Muscle of leg (tissue), 11 donors: Measurements from ENCODE around the gene SLC22A23. TPM values are rescaled to one million over a fixed set of nuclear protein-coding genes. Genes with fewer than 3 reads are reported as not detected.
A peak's percentile ranks its signal among the peaks of the same experiment; 100 is the strongest.

Experiments used
- DNase-seq: peaks from one replicate; pipeline ENCODE4 v3.0.0; 2013
- H3K27ac ChIP-seq: one replicate; pipeline ENCODE4 v1.5.1; 2013; ENCODE audit warnings: mild to moderate bottlenecking, low read length, control low read depth
- H3K27me3 ChIP-seq: one replicate; pipeline ENCODE4 v1.6.1; 2013; ENCODE audit warnings: low read length; ENCODE audit not compliant: control insufficient read depth, insufficient read depth
- H3K36me3 ChIP-seq: one replicate; pipeline ENCODE4 v1.6.1; 2013; ENCODE audit warnings: low read length; ENCODE audit not compliant: control insufficient read depth, insufficient read depth
- H3K4me1 ChIP-seq: one replicate; pipeline ENCODE4 v1.6.1; 2013; ENCODE audit warnings: low read length; ENCODE audit not compliant: control insufficient read depth, insufficient read depth
- H3K4me3 ChIP-seq: one replicate; pipeline ENCODE4 v1.5.1; 2013; ENCODE audit warnings: low read length, control low read depth
- H3K9me3 ChIP-seq: replicated peaks from 2 replicates; pipeline ENCODE4 v1.6.1; 2013; ENCODE audit warnings: low read depth, low read length; ENCODE audit not compliant: control insufficient read depth
- WGBS: methylation state at CpG from one replicate; pipeline ENCODE4 v1.1.5; 2013; ENCODE audit warnings: missing lambda C conversion rate; ENCODE audit not compliant: insufficient coverage; 5-methylcytosine and 5-hydroxymethylcytosine counted together
- polyA plus RNA-seq, 8 donors: library from polyadenylated mRNA; unstranded; fragments of 120-200 nt; gene quantifications; one replicate each; pipeline versions ENCODE4 v1.2.1 to v1.2.3, GENCODE V29; 2013; ENCODE audit warnings: inconsistent platforms in 1 of 8, low replicate concordance in 1 of 8; ENCODE audit not compliant: insufficient read length in 8 of 8, insufficient read depth in 1 of 8
- total RNA-seq: library from RNA; stranded (reverse); fragments of 120-200 nt; gene quantifications from one replicate; pipeline ENCODE4 v1.2.4, GENCODE V29; 2013

The SLC22A23 gene
- total and polyA plus RNA-seq, 9 donors: 1.1 to 6.2 (median 2.7) TPM

DNA sequence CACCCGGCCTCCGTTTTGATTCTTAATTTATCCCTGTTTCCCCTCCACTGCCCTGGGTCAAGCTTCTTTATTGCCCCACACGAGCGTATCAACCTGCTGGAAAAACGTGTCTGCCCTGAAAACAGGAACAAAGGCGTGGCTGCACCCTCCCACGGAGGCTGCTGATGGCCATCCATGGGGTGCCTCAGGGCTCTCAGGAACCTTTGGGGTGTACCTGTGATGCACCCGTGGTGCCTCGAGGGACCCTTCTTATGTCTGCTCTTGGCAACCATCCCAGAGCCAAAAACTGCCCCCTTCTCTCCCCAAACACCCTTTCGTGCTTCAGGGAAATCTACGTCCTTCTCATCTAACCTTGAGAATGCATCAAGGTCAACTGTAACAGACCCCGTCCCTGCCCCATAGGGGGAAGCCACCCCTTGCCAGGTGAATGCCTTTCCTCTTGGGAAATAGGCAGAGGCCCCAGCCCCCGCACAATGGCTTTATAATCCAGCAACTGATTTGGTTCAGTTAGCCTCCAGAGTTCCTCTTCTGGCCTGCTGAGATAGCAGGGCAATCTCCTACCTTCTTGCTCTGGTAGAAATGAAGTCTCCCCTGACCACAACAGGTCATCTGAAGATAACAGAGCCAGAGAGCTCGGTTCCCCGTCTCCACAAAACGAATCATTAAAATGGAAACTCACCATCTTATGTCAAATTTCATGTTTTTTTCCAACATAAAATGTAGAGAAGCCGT, 168.7 kb downstream of the SLC22A23 start:
- H3K27ac ChIP-seq: no peak overlapping the region
- no peak overlapping the region for H3K4me3 ChIP-seq
- WGBS: 85% methylated on average over 16 of the region's 17 CpGs
- H3K4me1 ChIP-seq: peaks cover 29% of the 10 kb centered on the region
- no peaks in the 10 kb centered on the region for H3K9me3 ChIP-seq
- H3K27me3 ChIP-seq: no peaks in the 10 kb centered on the region
- no peak for DNase-seq
- H3K36me3 ChIP-seq: peaks cover 7% of the 10 kb centered on the region

DNA sequence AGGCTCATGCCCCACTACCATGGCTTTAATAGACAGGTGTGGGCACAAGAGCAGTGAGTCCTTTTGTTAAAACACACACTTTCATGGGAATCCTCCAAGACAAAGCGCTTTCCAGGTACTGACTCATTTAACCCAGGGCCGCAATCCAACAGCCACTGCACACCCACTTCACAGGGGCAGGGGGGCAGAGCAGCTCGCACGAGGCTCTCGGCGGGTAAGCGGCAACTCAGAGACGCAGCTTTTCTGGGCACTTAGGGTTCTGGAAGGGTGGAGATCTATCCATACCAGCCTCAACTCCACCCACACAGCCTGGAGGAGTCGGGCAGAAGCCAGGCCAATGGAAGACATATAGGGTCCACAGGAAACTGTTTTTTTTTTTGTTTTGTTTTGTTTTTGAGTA, 169.5 kb downstream of the SLC22A23 start:
- no CpG with 5 or more reads among the region's 9 CpGs for WGBS
- H3K27me3 ChIP-seq: no peaks in the 10 kb centered on the region
- H3K4me1 ChIP-seq: peaks cover 34% of the 10 kb centered on the region
- H3K27ac ChIP-seq: no peak overlapping the region
- DNase-seq: no peak
- no peak overlapping the region for H3K4me3 ChIP-seq
- H3K9me3 ChIP-seq: no peaks in the 10 kb centered on the region
- H3K36me3 ChIP-seq: peaks cover 12% of the 10 kb centered on the region

DNA sequence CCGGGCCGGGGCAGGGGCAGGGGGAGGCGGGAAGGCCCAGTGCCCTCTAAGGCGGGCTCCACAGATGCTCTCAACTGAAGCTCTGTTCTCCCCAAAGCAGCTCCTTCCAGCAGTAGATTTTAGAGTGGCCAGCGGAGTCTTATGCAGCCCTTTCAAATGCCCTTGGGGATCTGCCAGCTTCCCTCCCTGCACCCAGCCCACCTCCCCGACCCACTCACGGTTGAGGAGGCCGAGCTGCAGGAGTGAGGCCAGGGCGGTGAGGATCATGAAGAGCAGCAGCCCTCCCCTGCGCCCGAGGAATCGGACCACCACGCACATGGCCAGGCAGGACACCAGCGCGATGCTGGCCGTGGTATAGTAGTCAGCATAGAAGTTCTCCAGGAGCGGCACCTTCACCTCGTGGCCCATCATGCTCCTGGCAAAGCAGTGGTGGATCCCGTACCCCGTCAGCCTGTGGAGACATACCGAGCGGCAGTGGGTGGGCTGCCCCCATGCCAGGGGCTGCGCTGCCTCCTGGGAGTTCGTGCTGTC, 170.1 kb downstream of the SLC22A23 start:
- H3K36me3 ChIP-seq: peaks cover 12% of the 10 kb centered on the region
- peaks cover 40% of the 10 kb centered on the region for H3K4me1 ChIP-seq
- 95% methylated on average over 22 of the region's 24 CpGs for WGBS
- H3K27ac ChIP-seq: no peak overlapping the region
- no peak overlapping the region for H3K4me3 ChIP-seq
- H3K27me3 ChIP-seq: no peaks in the 10 kb centered on the region
- no peak for DNase-seq
- H3K9me3 ChIP-seq: no peaks in the 10 kb centered on the region

DNA sequence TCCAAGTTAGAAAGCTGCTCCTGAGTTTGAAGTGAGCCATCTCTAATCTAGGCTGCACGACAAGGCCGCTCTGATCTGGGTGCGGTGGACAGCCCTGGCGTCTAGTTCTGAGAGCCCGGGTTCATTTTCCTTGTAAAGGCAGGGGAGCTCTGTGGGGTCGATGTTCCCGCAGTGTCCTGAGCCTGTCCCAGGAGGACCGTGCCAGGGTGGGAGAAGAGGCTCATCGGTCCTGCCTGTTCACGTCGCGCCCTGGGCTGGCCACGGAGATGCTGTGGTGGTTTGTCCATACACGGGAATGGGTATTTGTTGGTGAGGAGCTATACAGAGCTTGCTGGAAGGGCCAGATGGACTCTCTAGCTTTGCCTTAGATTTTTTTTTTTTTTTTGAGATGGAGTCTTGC, 171.1 kb downstream of the SLC22A23 start:
- Histone ChIP-seq H3K9me3 (no peaks in the 10 kb centered on the region), H3K4me3 (no peak overlapping the region), H3K27me3 (no peaks in the 10 kb centered on the region), H3K27ac (no peak overlapping the region), H3K36me3 (peaks cover 15% of the 10 kb centered on the region), H3K4me1 (peaks cover 47% of the 10 kb centered on the region)
- DNase-seq: no peak
- WGBS: 83% methylated on average over 14 of the region's 14 CpGs

DNA sequence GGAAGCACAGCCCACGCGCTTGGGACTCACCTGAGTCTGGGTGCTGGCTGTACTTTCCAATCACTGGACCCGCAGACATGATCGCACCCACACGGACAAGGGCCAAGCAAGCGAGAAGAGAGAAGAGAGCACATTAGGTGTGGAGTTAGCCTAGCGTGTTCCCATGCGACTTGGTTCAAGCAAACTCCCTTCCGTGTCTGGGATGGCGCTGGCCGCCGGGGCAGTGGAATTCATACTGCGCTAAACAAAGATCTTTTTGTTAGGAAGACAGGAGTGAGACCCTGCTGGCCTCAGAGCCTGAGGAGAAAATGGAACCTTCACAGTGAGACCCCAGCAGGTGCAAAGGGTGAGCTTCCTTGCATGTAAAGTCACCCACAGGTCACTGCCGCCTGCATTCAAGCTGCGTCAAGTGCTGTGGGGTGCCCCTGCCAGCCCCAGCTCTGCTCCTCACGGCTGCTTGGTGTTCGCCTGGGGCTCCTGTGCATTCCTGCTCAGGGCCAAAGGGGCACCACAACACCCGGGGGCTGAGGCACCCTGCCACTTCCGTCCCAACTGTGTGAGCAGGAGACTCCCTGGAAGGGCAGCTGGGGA, 171.7 kb downstream of the SLC22A23 start:
- Histone ChIP-seq H3K36me3 (peaks cover 15% of the 10 kb centered on the region), H3K9me3 (no peaks in the 10 kb centered on the region), H3K27me3 (no peaks in the 10 kb centered on the region), H3K27ac (no peak overlapping the region), H3K4me1 (peaks cover 47% of the 10 kb centered on the region), H3K4me3 (no peak overlapping the region)
- WGBS: 92% methylated on average over 16 of the region's 19 CpGs
- DNase-seq: no peak

DNA sequence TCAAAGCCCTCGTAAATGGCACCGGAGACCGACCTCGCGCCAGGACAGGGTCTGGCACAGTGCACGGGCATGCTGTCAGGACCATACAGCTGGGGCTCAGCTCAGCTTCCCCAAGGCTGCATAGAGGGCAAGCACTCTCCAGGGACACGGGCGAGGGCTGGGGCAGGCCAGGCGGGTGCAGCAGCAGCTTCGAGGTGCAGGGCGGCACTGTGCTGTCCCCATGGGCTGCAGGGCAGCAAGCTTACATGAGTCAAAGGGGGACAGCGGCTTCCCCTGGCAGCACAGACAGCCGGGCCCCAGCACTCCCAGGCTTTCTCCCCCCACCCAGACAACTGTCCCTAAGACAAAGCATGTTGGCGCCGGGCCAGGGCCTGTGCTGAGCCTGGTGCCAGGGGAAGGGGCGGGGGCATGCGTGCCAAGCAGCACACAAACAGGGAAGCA, 172.4 kb downstream of the SLC22A23 start:
- H3K4me1 ChIP-seq: peaks cover 45% of the 10 kb centered on the region
- WGBS: 72% methylated on average over 15 of the region's 17 CpGs
- no peak overlapping the region for H3K4me3 ChIP-seq
- H3K9me3 ChIP-seq: no peaks in the 10 kb centered on the region
- no peaks in the 10 kb centered on the region for H3K27me3 ChIP-seq
- no peak overlapping the region for H3K27ac ChIP-seq
- peaks cover 15% of the 10 kb centered on the region for H3K36me3 ChIP-seq
- DNase-seq: peak; percentile 69

DNA sequence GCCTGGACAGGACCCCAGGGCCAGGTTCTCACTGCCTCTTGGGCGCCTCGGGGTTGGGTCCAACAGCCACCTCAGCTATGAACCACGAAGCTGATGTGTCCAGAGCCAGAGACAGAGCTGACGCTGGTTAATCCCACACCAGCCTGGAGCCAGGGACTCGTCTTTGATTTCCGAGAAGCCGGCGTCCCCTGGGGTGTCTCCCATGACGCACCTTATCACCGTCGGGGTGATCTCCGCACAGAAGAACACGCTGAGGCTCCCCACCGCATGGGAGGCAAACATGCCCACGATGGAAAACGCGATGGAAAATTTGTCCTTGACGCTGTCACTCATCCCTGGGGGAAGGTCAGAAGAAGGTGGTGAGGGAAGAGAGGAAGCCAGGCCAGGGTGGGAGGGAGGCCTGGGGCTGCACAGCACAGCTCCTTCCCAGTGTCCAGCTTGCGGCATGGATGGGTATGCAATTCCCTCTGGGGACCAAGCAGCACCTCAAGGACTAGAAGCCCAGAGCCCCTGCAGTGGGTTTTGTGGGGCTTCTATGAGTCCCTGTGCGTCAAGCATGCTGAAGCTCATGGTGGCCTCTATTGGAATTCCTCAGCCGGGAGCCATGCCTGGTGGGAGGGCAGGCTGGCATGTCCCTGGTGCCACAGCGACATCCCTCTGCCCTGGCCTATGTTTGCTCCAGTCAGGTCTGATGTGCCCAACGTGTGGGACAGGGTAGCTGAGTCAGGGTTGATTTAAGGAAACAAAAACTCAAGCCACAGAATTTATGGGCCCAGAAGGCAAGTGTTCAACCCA, 173.0 kb downstream of the SLC22A23 start:
- Histone ChIP-seq H3K4me3 (no peak overlapping the region), H3K27ac (no peak overlapping the region), H3K9me3 (no peaks in the 10 kb centered on the region), H3K4me1 (peaks cover 41% of the 10 kb centered on the region), H3K36me3 (peaks cover 15% of the 10 kb centered on the region), H3K27me3 (no peaks in the 10 kb centered on the region)
- DNase-seq: no peak
- WGBS: 90% methylated on average over 23 of the region's 23 CpGs

DNA sequence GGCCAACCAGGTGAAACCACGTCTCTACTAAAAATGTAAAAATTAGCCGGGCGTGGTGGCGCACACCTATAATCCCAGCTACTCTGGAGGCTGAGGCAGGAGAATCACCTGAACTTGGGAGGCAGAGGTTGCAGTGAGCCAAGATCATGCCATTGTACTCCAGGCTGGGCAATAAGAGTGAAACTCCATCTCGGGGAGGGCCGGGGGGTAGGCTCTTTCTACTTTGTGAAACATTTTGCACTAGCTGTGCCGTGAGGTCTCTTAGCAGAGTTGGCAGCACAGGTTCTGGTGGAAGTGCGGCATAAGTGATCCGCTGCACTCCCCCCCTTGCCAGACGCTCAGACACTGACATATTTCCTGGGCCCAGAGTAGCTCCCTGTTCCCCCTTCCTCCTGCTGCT, 173.6 kb downstream of the SLC22A23 start:
- Histone ChIP-seq H3K27ac (no peak overlapping the region), H3K9me3 (no peaks in the 10 kb centered on the region), H3K36me3 (peaks cover 15% of the 10 kb centered on the region), H3K4me3 (no peak overlapping the region), H3K27me3 (no peaks in the 10 kb centered on the region), H3K4me1 (peaks cover 41% of the 10 kb centered on the region)
- 92% methylated on average over 10 of the region's 10 CpGs for WGBS
- DNase-seq: no peak

DNA sequence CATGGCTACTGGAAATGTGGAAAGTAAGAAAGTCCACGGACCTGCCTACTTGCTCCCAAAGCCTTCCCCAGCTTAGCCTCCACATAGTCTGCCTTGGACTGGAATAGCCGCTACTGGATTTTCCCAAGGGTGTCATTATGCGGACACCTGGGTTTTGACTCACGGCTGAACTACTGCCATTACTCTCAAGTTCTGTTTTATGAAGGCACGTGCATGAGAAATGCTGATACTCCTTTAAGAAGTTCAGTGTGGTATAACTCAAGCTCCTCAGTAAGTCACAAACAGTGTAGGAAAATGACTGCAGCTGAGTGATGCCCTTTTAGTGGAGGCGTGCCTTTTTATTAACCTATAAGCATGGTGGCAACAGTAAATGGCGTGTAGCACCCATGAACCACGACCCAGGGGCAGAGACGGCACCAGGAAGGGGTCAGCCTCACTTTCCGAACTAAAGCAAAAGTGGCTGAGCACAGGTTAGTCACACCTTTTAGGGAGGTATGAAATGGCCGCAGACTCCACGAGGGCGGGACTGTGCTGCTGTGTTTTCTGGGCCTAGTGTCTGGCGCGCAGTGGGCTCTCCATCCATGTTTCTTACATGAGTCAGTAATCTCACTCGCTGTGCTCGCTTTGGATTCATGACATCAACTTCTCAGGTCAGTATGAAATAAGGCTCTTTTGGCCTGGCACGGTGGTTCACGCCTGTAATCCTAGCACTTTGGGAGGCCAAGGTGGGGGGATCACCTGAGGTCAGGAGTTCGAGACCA, 174.2 kb downstream of the SLC22A23 start:
- H3K36me3 ChIP-seq: peaks cover 15% of the 10 kb centered on the region
- peak overlapping the region; percentile 32 for H3K27ac ChIP-seq
- no peaks in the 10 kb centered on the region for H3K9me3 ChIP-seq
- peaks cover 41% of the 10 kb centered on the region for H3K4me1 ChIP-seq
- 69% methylated on average over 18 of the region's 20 CpGs for WGBS
- no peak overlapping the region for H3K4me3 ChIP-seq
- H3K27me3 ChIP-seq: no peaks in the 10 kb centered on the region
- peak; percentile 70 for DNase-seq
